ENCODE measurements around the gene CREB5.

Gene CREB5

GRCh38 chr7:28517206-28517605 is 104.9 kb downstream of the CREB5 start:
- Histone ChIP-seq H3K4me1 (ENCODE audit: control insufficient read depth in 5 of 5, insufficient read depth in 5 of 5, low read length in 5 of 5) (peaks cover 3 to 27% (median 14%) of the 10 kb centered on the region in 5 donors), H3K4me3 (ENCODE audit: low read depth in 1 of 5, low read length in 5 of 5) (no peak overlapping the region), H3K9ac (ENCODE audit: low read length in 5 of 5) (no peak overlapping the region), H3K27me3 (ENCODE audit: control insufficient read depth in 5 of 5, insufficient read depth in 4 of 5, low read length in 5 of 5) (no peaks in the 10 kb centered on the region), H3K36me3 (ENCODE audit: control insufficient read depth in 5 of 5, insufficient read depth in 5 of 5, low read length in 5 of 5) (no peaks in the 10 kb centered on the region), H3K9me3 (ENCODE audit: control insufficient read depth in 5 of 5, low read length in 5 of 5) (no peaks in the 10 kb centered on the region), H3K27ac (ENCODE audit: low read depth, low read length) (no peak overlapping the region)

- Histone ChIP-seq H3K4me3 (ENCODE audit: low read depth in 1 of 5, low read length in 5 of 5) (no peak overlapping the region), H3K36me3 (ENCODE audit: control insufficient read depth in 5 of 5, insufficient read depth in 5 of 5, low read length in 5 of 5) (no peaks in the 10 kb centered on the region), H3K27ac (ENCODE audit: low read depth, low read length) (no peak overlapping the region), H3K9me3 (ENCODE audit: control insufficient read depth in 5 of 5, low read length in 5 of 5) (no peaks in the 10 kb centered on the region), H3K27me3 (ENCODE audit: control insufficient read depth in 5 of 5, insufficient read depth in 4 of 5, low read length in 5 of 5) (no peaks in the 10 kb centered on the region), H3K4me1 (ENCODE audit: control insufficient read depth in 5 of 5, insufficient read depth in 5 of 5, low read length in 5 of 5) (peaks cover 3 to 27% (median 14%) of the 10 kb centered on the region in 5 donors), H3K9ac (ENCODE audit: low read length in 5 of 5) (no peak overlapping the region)
These were observed 105.3 kb downstream of the CREB5 start for GRCh38 chr7:28517606-28518005.

GRCh38 chr7:28520074-28521015 is 108.0 kb downstream of the CREB5 start:
- no peak overlapping the region for H3K27ac ChIP-seq (ENCODE audit: low read depth, low read length)
- H3K9me3 ChIP-seq (ENCODE audit: control insufficient read depth in 5 of 5, low read length in 5 of 5): no peaks in the 10 kb centered on the region
- H3K36me3 ChIP-seq (ENCODE audit: control insufficient read depth in 5 of 5, insufficient read depth in 5 of 5, low read length in 5 of 5): no peaks in the 10 kb centered on the region
- H3K4me1 ChIP-seq (ENCODE audit: control insufficient read depth in 5 of 5, insufficient read depth in 5 of 5, low read length in 5 of 5): peaks cover 3 to 27% (median 14%) of the 10 kb centered on the region in 5 donors
- no peaks in the 10 kb centered on the region for H3K27me3 ChIP-seq (ENCODE audit: control insufficient read depth in 5 of 5, insufficient read depth in 4 of 5, low read length in 5 of 5)
- no peak overlapping the region for H3K4me3 ChIP-seq (ENCODE audit: low read depth in 1 of 5, low read length in 5 of 5)
- no peak overlapping the region for H3K9ac ChIP-seq (ENCODE audit: low read length in 5 of 5)

GRCh38 chr7:28524978-28525377 is 112.7 kb downstream of the CREB5 start:
- peaks cover 3 to 28% (median 17%) of the 10 kb centered on the region in 5 donors for H3K4me1 ChIP-seq (ENCODE audit: control insufficient read depth in 5 of 5, insufficient read depth in 5 of 5, low read length in 5 of 5)
- no peak overlapping the region for H3K9ac ChIP-seq (ENCODE audit: low read length in 5 of 5)
- no peaks in the 10 kb centered on the region for H3K27me3 ChIP-seq (ENCODE audit: control insufficient read depth in 5 of 5, insufficient read depth in 4 of 5, low read length in 5 of 5)
- no peaks in the 10 kb centered on the region for H3K9me3 ChIP-seq (ENCODE audit: control insufficient read depth in 5 of 5, low read length in 5 of 5)
- no peak overlapping the region for H3K4me3 ChIP-seq (ENCODE audit: low read depth in 1 of 5, low read length in 5 of 5)
- no peak overlapping the region for H3K27ac ChIP-seq (ENCODE audit: low read depth, low read length)
- no peaks in the 10 kb centered on the region for H3K36me3 ChIP-seq (ENCODE audit: control insufficient read depth in 5 of 5, insufficient read depth in 5 of 5, low read length in 5 of 5)

GRCh38 chr7:28528899-28529298 is 116.6 kb downstream of the CREB5 start:
- peaks cover 0 to 28% (median 13%) of the 10 kb centered on the region in 5 donors for H3K4me1 ChIP-seq (ENCODE audit: control insufficient read depth in 5 of 5, insufficient read depth in 5 of 5, low read length in 5 of 5)
- H3K4me3 ChIP-seq (ENCODE audit: low read depth in 1 of 5, low read length in 5 of 5): no peak overlapping the region
- no peaks in the 10 kb centered on the region for H3K36me3 ChIP-seq (ENCODE audit: control insufficient read depth in 5 of 5, insufficient read depth in 5 of 5, low read length in 5 of 5)
- H3K27me3 ChIP-seq (ENCODE audit: control insufficient read depth in 5 of 5, insufficient read depth in 4 of 5, low read length in 5 of 5): no peaks in the 10 kb centered on the region
- no peak overlapping the region for H3K27ac ChIP-seq (ENCODE audit: low read depth, low read length)
- H3K9ac ChIP-seq (ENCODE audit: low read length in 5 of 5): no peak overlapping the region
- H3K9me3 ChIP-seq (ENCODE audit: control insufficient read depth in 5 of 5, low read length in 5 of 5): peaks cover 0 to 3% (median 0%) of the 10 kb centered on the region in 5 donors

- no peak overlapping the region for H3K4me3 ChIP-seq (ENCODE audit: low read depth in 1 of 5, low read length in 5 of 5)
- H3K27ac ChIP-seq (ENCODE audit: low read depth, low read length): no peak overlapping the region
- no peaks in the 10 kb centered on the region for H3K27me3 ChIP-seq (ENCODE audit: control insufficient read depth in 5 of 5, insufficient read depth in 4 of 5, low read length in 5 of 5)
- peaks cover 0 to 33% (median 14%) of the 10 kb centered on the region in 5 donors for H3K4me1 ChIP-seq (ENCODE audit: control insufficient read depth in 5 of 5, insufficient read depth in 5 of 5, low read length in 5 of 5)
- no peaks in the 10 kb centered on the region for H3K36me3 ChIP-seq (ENCODE audit: control insufficient read depth in 5 of 5, insufficient read depth in 5 of 5, low read length in 5 of 5)
- peaks cover 0 to 3% (median 0%) of the 10 kb centered on the region in 5 donors for H3K9me3 ChIP-seq (ENCODE audit: control insufficient read depth in 5 of 5, low read length in 5 of 5)
- H3K9ac ChIP-seq (ENCODE audit: low read length in 5 of 5): no peak overlapping the region
These were observed 117.4 kb downstream of the CREB5 start for GRCh38 chr7:28529755-28530154.

GRCh38 chr7:28530175-28530802 is 118.0 kb downstream of the CREB5 start:
- Histone ChIP-seq H3K9me3 (ENCODE audit: control insufficient read depth in 5 of 5, low read length in 5 of 5) (peaks cover 0 to 3% (median 0%) of the 10 kb centered on the region in 5 donors), H3K27ac (ENCODE audit: low read depth, low read length) (no peak overlapping the region), H3K9ac (ENCODE audit: low read length in 5 of 5) (no peak overlapping the region), H3K4me1 (ENCODE audit: control insufficient read depth in 5 of 5, insufficient read depth in 5 of 5, low read length in 5 of 5) (peaks cover 0 to 33% (median 14%) of the 10 kb centered on the region in 5 donors), H3K27me3 (ENCODE audit: control insufficient read depth in 5 of 5, insufficient read depth in 4 of 5, low read length in 5 of 5) (no peaks in the 10 kb centered on the region), H3K36me3 (ENCODE audit: control insufficient read depth in 5 of 5, insufficient read depth in 5 of 5, low read length in 5 of 5) (no peaks in the 10 kb centered on the region), H3K4me3 (ENCODE audit: low read depth in 1 of 5, low read length in 5 of 5) (no peak overlapping the region)

GRCh38 chr7:28530803-28531175 is 118.5 kb downstream of the CREB5 start:
- H3K9ac ChIP-seq (ENCODE audit: low read length in 5 of 5): no peak overlapping the region
- H3K4me1 ChIP-seq (ENCODE audit: control insufficient read depth in 5 of 5, insufficient read depth in 5 of 5, low read length in 5 of 5): peaks cover 0 to 33% (median 14%) of the 10 kb centered on the region in 5 donors
- H3K36me3 ChIP-seq (ENCODE audit: control insufficient read depth in 5 of 5, insufficient read depth in 5 of 5, low read length in 5 of 5): no peaks in the 10 kb centered on the region
- peaks cover 0 to 3% (median 0%) of the 10 kb centered on the region in 5 donors for H3K9me3 ChIP-seq (ENCODE audit: control insufficient read depth in 5 of 5, low read length in 5 of 5)
- no peak overlapping the region for H3K27ac ChIP-seq (ENCODE audit: low read depth, low read length)
- H3K27me3 ChIP-seq (ENCODE audit: control insufficient read depth in 5 of 5, insufficient read depth in 4 of 5, low read length in 5 of 5): no peaks in the 10 kb centered on the region
- H3K4me3 ChIP-seq (ENCODE audit: low read depth in 1 of 5, low read length in 5 of 5): no peak overlapping the region

- H3K36me3 ChIP-seq (ENCODE audit: control insufficient read depth in 5 of 5, insufficient read depth in 5 of 5, low read length in 5 of 5): no peaks in the 10 kb centered on the region
- no peaks in the 10 kb centered on the region for H3K27me3 ChIP-seq (ENCODE audit: control insufficient read depth in 5 of 5, insufficient read depth in 4 of 5, low read length in 5 of 5)
- H3K9me3 ChIP-seq (ENCODE audit: control insufficient read depth in 5 of 5, low read length in 5 of 5): peaks cover 0 to 3% (median 0%) of the 10 kb centered on the region in 5 donors
- no peak overlapping the region for H3K27ac ChIP-seq (ENCODE audit: low read depth, low read length)
- no peak overlapping the region for H3K9ac ChIP-seq (ENCODE audit: low read length in 5 of 5)
- no peak overlapping the region for H3K4me3 ChIP-seq (ENCODE audit: low read depth in 1 of 5, low read length in 5 of 5)
- H3K4me1 ChIP-seq (ENCODE audit: control insufficient read depth in 5 of 5, insufficient read depth in 5 of 5, low read length in 5 of 5): peaks cover 0 to 33% (median 14%) of the 10 kb centered on the region in 5 donors
These were observed 119.0 kb downstream of the CREB5 start for GRCh38 chr7:28531291-28531690.

- H3K9ac ChIP-seq (ENCODE audit: low read length in 5 of 5): no peak overlapping the region
- peaks cover 0 to 33% (median 14%) of the 10 kb centered on the region in 5 donors for H3K4me1 ChIP-seq (ENCODE audit: control insufficient read depth in 5 of 5, insufficient read depth in 5 of 5, low read length in 5 of 5)
- no peak overlapping the region for H3K27ac ChIP-seq (ENCODE audit: low read depth, low read length)
- no peaks in the 10 kb centered on the region for H3K27me3 ChIP-seq (ENCODE audit: control insufficient read depth in 5 of 5, insufficient read depth in 4 of 5, low read length in 5 of 5)
- H3K4me3 ChIP-seq (ENCODE audit: low read depth in 1 of 5, low read length in 5 of 5): no peak overlapping the region
- no peaks in the 10 kb centered on the region for H3K36me3 ChIP-seq (ENCODE audit: control insufficient read depth in 5 of 5, insufficient read depth in 5 of 5, low read length in 5 of 5)
- H3K9me3 ChIP-seq (ENCODE audit: control insufficient read depth in 5 of 5, low read length in 5 of 5): peaks cover 0 to 3% (median 0%) of the 10 kb centered on the region in 5 donors
These were observed 119.9 kb downstream of the CREB5 start for GRCh38 chr7:28532181-28532580.

Measured in subcutaneous abdominal adipose tissue (tissue), 5 donors.